Naive thymus-derived CD4-positive, alpha-beta T cell (primary cell): Measurements from ENCODE around the gene XRCC6. TPM values are rescaled to one million over a fixed set of nuclear protein-coding genes. Genes with fewer than 3 reads are reported as not detected.

Source experiments
- ATAC-seq: fragments of 150-1000 bp; cut with Tn5 transposase; 2 replicates; pipeline ENCODE4 v1.10.0; 2021; ENCODE audit warnings: mild to moderate bottlenecking, moderate library complexity
- CTCF ChIA-PET: fragments of 350-600 bp; sonication (Branson Sonifier 250); formaldehyde crosslinking; loops from one replicate; lab custom pipeline; 2021; ENCODE audit warnings: antibody characterized with exemption; lab: Charles Lee
- POLR2A ChIA-PET: fragments of 350-600 bp; sonication (Branson Sonifier 250); formaldehyde crosslinking; loops from one replicate; lab custom pipeline; 2021; ENCODE audit warnings: antibody characterized with exemption, inconsistent platforms; lab: Charles Lee
- DNase-seq, 9 donors: peaks; one replicate each; pipeline versions ENCODE4 v3.0.0 to v3.0.0-alpha.2; 2020 to 2022; ENCODE audit warnings: mixed read lengths in 1 of 9
- H3K27ac ChIP-seq: one replicate; pipeline ENCODE4 v1.7.0; 2013; ENCODE audit warnings: mild to moderate bottlenecking, low read depth, low read length, moderate library complexity
- H3K27me3 ChIP-seq, 2 donors: one replicate each; pipeline ENCODE4 v1.7.0; 2013; ENCODE audit warnings: low read length in 2 of 2, mild to moderate bottlenecking in 2 of 2, moderate library complexity in 2 of 2; ENCODE audit not compliant: control insufficient read depth in 2 of 2, insufficient read depth in 2 of 2
- H3K36me3 ChIP-seq, 3 experiments: 1 replicate in 2 of 3; 2 replicates in 1 of 3; pipeline ENCODE4 v1.7.0; 2013; ENCODE audit warnings: low read length in 3 of 3, mild to moderate bottlenecking in 3 of 3, moderate library complexity in 1 of 3; ENCODE audit not compliant: insufficient read depth in 3 of 3, control insufficient read depth in 2 of 3
- H3K4me1 ChIP-seq, 2 donors: one replicate each; pipeline ENCODE4 v1.7.0; 2013; ENCODE audit warnings: low read length in 2 of 2, mild to moderate bottlenecking in 2 of 2, moderate library complexity in 1 of 2; ENCODE audit not compliant: control insufficient read depth in 2 of 2, insufficient read depth in 2 of 2
- H3K4me3 ChIP-seq: 2 replicates; pipeline ENCODE4 v1.7.0; 2013; ENCODE audit warnings: mild to moderate bottlenecking, low read length
- H3K9me3 ChIP-seq, 3 experiments: 1 replicate in 2 of 3; 2 replicates in 1 of 3; pipeline ENCODE4 v1.7.0; 2013; ENCODE audit warnings: low read length in 3 of 3; ENCODE audit not compliant: control insufficient read depth in 2 of 3
- H3K27ac Mint-ChIP-seq, 9 donors: one replicate each; pipeline ENCODE4 v1.8.0; 2020 to 2022; ENCODE audit warnings: mixed read lengths in 9 of 9, mild to moderate bottlenecking in 8 of 9, moderate library complexity in 5 of 9, inconsistent platforms in 2 of 9
- H3K27me3 Mint-ChIP-seq, 5 donors: one replicate each; pipeline ENCODE4 v1.8.0; 2021 to 2022; ENCODE audit warnings: mixed read lengths in 5 of 5, mild to moderate bottlenecking in 1 of 5
- H3K36me3 Mint-ChIP-seq, 5 donors: one replicate each; pipeline ENCODE4 v1.8.0; 2020 to 2022; ENCODE audit warnings: mixed read lengths in 5 of 5, mild to moderate bottlenecking in 3 of 5, inconsistent platforms in 1 of 5
- H3K4me1 Mint-ChIP-seq, 7 donors: one replicate each; pipeline ENCODE4 v1.8.0; 2020 to 2022; ENCODE audit warnings: mixed read lengths in 7 of 7, mild to moderate bottlenecking in 3 of 7, inconsistent platforms in 1 of 7
- H3K4me3 Mint-ChIP-seq, 10 donors: one replicate each; pipeline ENCODE4 v1.8.0; 2020 to 2022; ENCODE audit warnings: mild to moderate bottlenecking in 10 of 10, mixed read lengths in 10 of 10, moderate library complexity in 6 of 10, inconsistent platforms in 2 of 10
- H3K9me3 Mint-ChIP-seq, 11 donors: one replicate each; pipeline ENCODE4 v1.8.0; 2020 to 2022; ENCODE audit warnings: mixed read lengths in 11 of 11, mild to moderate bottlenecking in 4 of 11, inconsistent platforms in 1 of 11, moderate library complexity in 1 of 11
- intact Hi-C, 2 donors: fragments of 100-400 bp; cut with micrococcal nuclease; formaldehyde crosslinking; loops; one replicate each; pipeline ENCODE4 v1.15.1; 2023
- polyA plus RNA-seq, 2 donors: library from polyadenylated mRNA; unstranded; fragments of 300-500 nt; fragmentation: Illumina TruSeq; gene quantifications; one replicate each; pipeline ENCODE4 v1.2.3, GENCODE V29; 2021
- total RNA-seq, 6 experiments: library from RNA in 5 of 6; stranded (reverse) in 5 of 6; gene quantifications; 1 replicate in 5 of 6; 2 replicates in 1 of 6; pipeline ENCODE4 v1.2.3 and lab custom pipeline; 2021 to 2026

The XRCC6 gene
- total and polyA plus RNA-seq, 7 experiments from 2014 or later: 139 to 542 (median 168) TPM

- H3K27ac Mint-ChIP-seq: peak within 1 kb of the TSS; percentile 38 to 97 (median 93)
- DNase-seq: peak; percentile 83 to 92 (median 87)
- no peaks in the 10 kb centered on the region for H3K36me3 Mint-ChIP-seq
- H3K4me3 Mint-ChIP-seq: peak within 1 kb of the TSS in 9 of 10 donors; percentile 76 to 91 (median 81)
- Histone ChIP-seq H3K4me3 (peak within 1 kb of the TSS; percentile 44), H3K9me3 (no peaks in the 10 kb centered on the region), H3K4me1 (peaks cover 7 to 10% of the 10 kb centered on the region in 2 donors), H3K36me3 (peaks cover 0 to 7% (median 0%) of the 10 kb centered on the region in 3 experiments), H3K27ac (peak within 1 kb of the TSS; percentile 22), H3K27me3 (no peaks in the 10 kb centered on the region)
- peaks cover 0 to 3% (median 0%) of the 10 kb centered on the region in 5 donors for H3K27me3 Mint-ChIP-seq
- ChIA-PET POLR2A (interaction anchor here (0.7 to 3.8 kb wide), 7 partner anchors 11 to 1298 kb away, joined by 3 to 30 read pairs (median 14); partner anchors contain the start of genes CCDC134, CENPM and SNU13), CTCF (interaction anchor here (0.5 to 4.0 kb wide), 14 partner anchors 11 to 819 kb away, joined by 3 to 52 read pairs (median 6); partner anchors contain the start of gene SNU13)
- peaks cover 10 to 16% (median 13%) of the 10 kb centered on the region in 7 donors for H3K4me1 Mint-ChIP-seq
- intact Hi-C loops: loop anchor here in 1 of 2 donors (1.0 kb wide), 1 partner anchor 33 kb away; no protein-coding TSS in a partner anchor
- peak; percentile 72 for ATAC-seq
- peaks cover 0 to 1% (median 0%) of the 10 kb centered on the region in 11 donors for H3K9me3 Mint-ChIP-seq
These were observed 78.4 kb downstream of the XRCC6 start, which contains the start of gene MEI1 for GRCh38 chr22:41699264-41700107. TSS of gene MEI1 (plus strand) at chr22:41699503. CDS start at chr22:41699539, 36 bp downstream.

DNA sequence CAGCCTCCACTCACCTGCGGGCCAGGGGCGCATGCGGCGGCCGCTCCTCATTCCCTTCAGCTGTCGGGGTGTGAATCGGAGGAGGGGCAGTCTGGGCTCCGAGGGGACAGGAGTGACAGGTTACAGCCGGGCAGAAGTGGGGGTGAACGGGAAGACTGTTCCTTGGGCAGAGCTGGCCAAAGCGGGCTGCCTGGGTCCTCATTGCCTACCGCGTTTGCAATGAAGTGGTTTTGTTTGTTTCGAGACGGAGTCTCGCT is 78.9 kb downstream of the XRCC6 start:
- Mint-ChIP-seq H3K27me3 (peaks cover 0 to 3% (median 0%) of the 10 kb centered on the region in 5 donors), H3K27ac (peak overlapping the region in 1 of 9 donors; percentile 52), H3K4me1 (peaks cover 10 to 16% (median 13%) of the 10 kb centered on the region in 7 donors), H3K36me3 (no peaks in the 10 kb centered on the region), H3K4me3 (no peak overlapping the region), H3K9me3 (peaks cover 0 to 1% (median 0%) of the 10 kb centered on the region in 11 donors)
- H3K36me3 ChIP-seq: peaks cover 0 to 3% (median 0%) of the 10 kb centered on the region in 3 experiments
- H3K27ac ChIP-seq: no peak overlapping the region
- H3K4me3 ChIP-seq: no peak overlapping the region
- intact Hi-C loops: no loop called here
- peaks cover 7 to 10% of the 10 kb centered on the region in 2 donors for H3K4me1 ChIP-seq
- POLR2A ChIA-PET: interaction anchor here (3.6 to 3.8 kb wide), 2 partner anchors 81 to 240 kb away, joined by 23 to 28 read pairs; no protein-coding TSS in a partner anchor
- no peaks in the 10 kb centered on the region for H3K27me3 ChIP-seq
- ATAC-seq: no peak
- no peak for DNase-seq
- no peaks in the 10 kb centered on the region for H3K9me3 ChIP-seq
- CTCF ChIA-PET: interaction anchor here (0.5 to 4.0 kb wide), 4 partner anchors 122 to 269 kb away, joined by 3 to 52 read pairs (median 6); no protein-coding TSS in a partner anchor

DNA sequence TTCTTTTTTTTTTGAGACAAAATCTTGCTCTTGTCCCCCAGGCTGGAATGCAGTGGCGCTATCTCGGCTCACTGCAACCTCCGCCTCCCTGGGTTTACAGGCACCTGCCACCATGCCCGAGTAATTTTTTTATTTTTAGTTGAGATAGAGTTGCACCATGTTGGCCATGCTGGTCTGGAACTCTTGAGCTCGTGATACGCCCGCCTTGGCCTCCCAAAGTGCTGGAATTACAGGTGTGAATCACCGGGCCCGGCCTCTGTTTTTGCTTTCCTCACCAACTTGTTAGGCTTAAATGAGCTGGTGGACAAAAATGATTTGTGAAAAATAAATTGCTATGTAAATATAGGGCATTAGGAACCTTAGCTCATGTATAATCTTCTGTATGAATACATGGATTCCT is 81.7 kb downstream of the XRCC6 start:
- no peak overlapping the region for H3K4me3 ChIP-seq
- no peak for DNase-seq
- no peak overlapping the region for H3K27ac ChIP-seq
- no peaks in the 10 kb centered on the region for H3K9me3 ChIP-seq
- no peak overlapping the region for H3K4me3 Mint-ChIP-seq
- CTCF ChIA-PET: interaction anchor here (0.6 kb wide), 1 partner anchor 165 kb away, joined by 3 read pairs; no protein-coding TSS in a partner anchor
- H3K27ac Mint-ChIP-seq: no peak overlapping the region
- no peaks in the 10 kb centered on the region for H3K27me3 ChIP-seq
- intact Hi-C loops: no loop called here
- no peaks in the 10 kb centered on the region for H3K36me3 ChIP-seq
- no peaks in the 10 kb centered on the region for H3K4me1 ChIP-seq
- H3K36me3 Mint-ChIP-seq: no peaks in the 10 kb centered on the region
- no peak for ATAC-seq
- POLR2A ChIA-PET: interaction anchor here (0.6 kb wide), 1 partner anchor 262 kb away, joined by 4 read pairs; no protein-coding TSS in a partner anchor
- H3K4me1 Mint-ChIP-seq: peaks cover 4 to 9% (median 5%) of the 10 kb centered on the region in 7 donors
- peaks cover 0 to 8% (median 0%) of the 10 kb centered on the region in 5 donors for H3K27me3 Mint-ChIP-seq
- H3K9me3 Mint-ChIP-seq: peaks cover 0 to 1% (median 0%) of the 10 kb centered on the region in 11 donors

DNA sequence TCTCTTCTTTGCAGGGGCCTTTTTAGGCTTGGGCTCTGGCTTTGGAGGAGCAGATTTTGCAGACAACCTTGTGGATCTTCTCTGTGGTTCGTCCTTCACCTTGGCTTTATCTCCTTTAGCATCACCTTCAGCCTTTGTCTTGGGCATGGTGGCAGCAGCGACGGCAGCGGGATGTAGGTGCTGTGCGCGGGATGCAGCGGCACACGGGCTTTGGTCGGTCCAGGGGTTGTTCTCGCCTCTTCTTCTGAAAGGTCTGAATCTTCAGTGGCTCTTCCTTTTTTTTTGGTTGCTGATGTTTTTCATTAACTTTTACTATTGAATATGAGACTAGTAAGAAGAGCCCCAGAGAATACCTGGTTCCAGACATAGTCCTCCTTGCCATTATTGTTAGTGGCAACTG is 88.2 kb downstream of the XRCC6 start:
- Histone ChIP-seq H3K36me3 (no peaks in the 10 kb centered on the region), H3K4me1 (no peaks in the 10 kb centered on the region), H3K27me3 (no peaks in the 10 kb centered on the region), H3K4me3 (no peak overlapping the region), H3K9me3 (no peaks in the 10 kb centered on the region), H3K27ac (no peak overlapping the region)
- Mint-ChIP-seq H3K36me3 (no peaks in the 10 kb centered on the region), H3K27ac (no peak overlapping the region), H3K9me3 (no peaks in the 10 kb centered on the region), H3K4me1 (no peaks in the 10 kb centered on the region), H3K27me3 (peaks cover 0 to 17% (median 0%) of the 10 kb centered on the region in 5 donors), H3K4me3 (no peak overlapping the region)
- no peak for ATAC-seq
- POLR2A ChIA-PET: no interaction called here
- CTCF ChIA-PET: no interaction called here
- DNase-seq: no peak
- intact Hi-C loops: no loop called here

- POLR2A ChIA-PET: interaction anchor here (0.6 kb wide), 1 partner anchor 323 kb away, joined by 3 read pairs; no protein-coding TSS in a partner anchor
- intact Hi-C loops: no loop called here
- no peaks in the 10 kb centered on the region for H3K36me3 Mint-ChIP-seq
- no peak for ATAC-seq
- no peak for DNase-seq
- H3K36me3 ChIP-seq: no peaks in the 10 kb centered on the region
- H3K27me3 ChIP-seq: no peaks in the 10 kb centered on the region
- no peaks in the 10 kb centered on the region for H3K9me3 ChIP-seq
- peaks cover 0 to 13% (median 0%) of the 10 kb centered on the region in 5 donors for H3K27me3 Mint-ChIP-seq
- no peak overlapping the region for H3K4me3 ChIP-seq
- no peaks in the 10 kb centered on the region for H3K9me3 Mint-ChIP-seq
- H3K27ac ChIP-seq: no peak overlapping the region
- H3K27ac Mint-ChIP-seq: no peak overlapping the region
- no peaks in the 10 kb centered on the region for H3K4me1 ChIP-seq
- H3K4me1 Mint-ChIP-seq: no peaks in the 10 kb centered on the region
- no peak overlapping the region for H3K4me3 Mint-ChIP-seq
- CTCF ChIA-PET: no interaction called here
These were observed 91.9 kb downstream of the XRCC6 start for GRCh38 chr22:41713004-41713403.
